Adrenal gland (tissue), 12 donors: ENCODE data around the gene SYTL3. TPM values are rescaled to one million over a fixed set of nuclear protein-coding genes. Genes with fewer than 3 reads are reported as not detected.

Experiments used
- DNase-seq, 7 donors: peaks; one replicate each; pipeline ENCODE4 v3.0.0-alpha.2; 2019 to 2020
- H3K27ac ChIP-seq, 5 donors: fragments of 200-600 bp; sonication (generic) in 4 of 5; 1 replicate in 3 of 5; 2 replicates in 2 of 5; pipeline versions ENCODE4 v1.5.1 to v1.8.0; 2016 to 2020; ENCODE audit warnings: mild to moderate bottlenecking in 1 of 5
- H3K27me3 ChIP-seq: fragments of 200-600 bp; 2 replicates; pipeline ENCODE4 v1.8.0; 2021
- H3K36me3 ChIP-seq, 2 donors: fragments of 200-600 bp; replicated peaks in 1 of 2; 1 replicate in 1 of 2; 2 replicates in 1 of 2; pipeline versions ENCODE4 v1.5.1 to v1.8.0; 2018 to 2022
- H3K4me1 ChIP-seq, 2 donors: fragments of 200-600 bp; replicated peaks in 1 of 2; 1 replicate in 1 of 2; 2 replicates in 1 of 2; pipeline versions ENCODE4 v1.5.1 to v1.8.0; 2018 to 2021
- H3K4me3 ChIP-seq, 4 donors: fragments of 200-600 bp; sonication (generic) in 3 of 4; one replicate each; pipeline ENCODE4 v1.5.1; 2016 to 2018
- H3K9me3 ChIP-seq, 3 donors: fragments of 200-600 bp; sonication (generic) in 1 of 3; replicated peaks in 1 of 3; 1 replicate in 2 of 3; 2 replicates in 1 of 3; pipeline versions ENCODE4 v1.5.1 to v1.8.0; 2016 to 2021
- CTCF ChIP-seq, 6 experiments: fragments of 450-650 bp in 4 of 6; fragments of 200-600 bp in 2 of 6; sonication (generic) in 1 of 6; IDR thresholded peaks; 1 replicate in 5 of 6; 2 replicates in 1 of 6; pipeline versions ENCODE4 v1.5.1 to v1.8.0; 2016 to 2021; ENCODE audit warnings: antibody characterized with exemption in 6 of 6, mild to moderate bottlenecking in 2 of 6, moderate library complexity in 1 of 6
- POLR2A ChIP-seq, 2 donors: fragments of 450-650 bp; IDR thresholded peaks; one replicate each; pipeline ENCODE4 v1.6.1; 2017; ENCODE audit warnings: antibody characterized with exemption in 2 of 2, mild to moderate bottlenecking in 2 of 2, moderate library complexity in 1 of 2
- WGBS, 4 donors: extraction: QIAGEN DNeasy Blood & Tissue Kit in 2 of 4; methylation state at CpG; one replicate each; pipeline versions ENCODE4 v1.1.5 to v1.1.7; 2013 to 2017; 5-methylcytosine and 5-hydroxymethylcytosine counted together
- intact Hi-C, 2 donors: fragments of 100-400 bp; cut with DNase I; formaldehyde crosslinking; loops; one replicate each; pipeline versions ENCODE4 v1.14.1 to v1.15.0; 2022 to 2023
- polyA plus RNA-seq, 3 donors: library from polyadenylated mRNA; stranded (reverse); fragments of 200-250 nt in 2 of 3; fragments of 350-450 nt in 1 of 3; fragmentation: Illumina TruSeq in 1 of 3; extraction: RNeasy Lipid Tissue Mini Kit (QIAGEN cat#74804) in 1 of 3; gene quantifications; one replicate each; pipeline ENCODE4 v1.2.3, GENCODE V29; 2013 to 2014
- total RNA-seq, 9 donors: library from RNA; depleted of rRNA in 4 of 9; stranded (reverse); fragments of >200 nt in 4 of 9; fragments of 120-200 nt in 1 of 9; fragmentation: NEBNext Ultra II Directional in 1 of 9; extraction: Animal tissue kit (Norgen Biotek cat#: 25700) in 1 of 9; gene quantifications; one replicate each; pipeline versions ENCODE4 v1.1.0 to v1.2.4, GENCODE V29; 2013 to 2023
- donor health status: healthy with polysubstance abuse.
- donor health status: Bipolar disorder and iron deficiency.
- donor health status: DM: yes; HTN: yes; CAD: no.
- donor health status: DM: no; HTN: no; CAD: no.
- donor health status: DM: no; HTN: no; CAD: no.
- donor health status: DM: yes; HTN: yes; CAD: no.

SYTL3 gene
- total and polyA plus RNA-seq, 12 donors, result 0.94 to 3.9 (median 2.1) TPM

- H3K36me3 ChIP-seq, result peaks cover 0 to 20% of the 10 kb centered on the region in 2 donors
- intact Hi-C loops, result no loop called here
- DNase-seq, result peak in 1 of 7 donors; percentile 18
Measured at GRCh38 chr6:158624684-158625682, 24.9 kb upstream of the SYTL3 start.

GRCh38 chr6:158625881-158626305, 24.0 kb upstream of the SYTL3 start:
- DNase-seq, result peak in 1 of 7 donors; percentile 20
- no peak for TF ChIP-seq POLR2A (IDR thresholded peaks at IDR 0.05)
- no peak for TF ChIP-seq CTCF (IDR thresholded peaks at IDR 0.05)
- Histone ChIP-seq H3K27ac (peak overlapping the region in 1 of 5 donors; percentile 17), H3K4me3 (no peak overlapping the region), H3K4me1 (peaks cover 0 to 6% of the 10 kb centered on the region in 2 donors), H3K36me3 (peaks cover 0 to 26% of the 10 kb centered on the region in 2 donors), H3K9me3 (no peaks in the 10 kb centered on the region), H3K27me3 (no peaks in the 10 kb centered on the region)
- intact Hi-C loops, result no loop called here
- WGBS, 4 donors, result 88 to 96% (median 91%) methylated on average over 13 to 15 of the region's 15 CpGs

More at GRCh38 chr6:158624684-158625682, 24.9 kb upstream of the SYTL3 start:
- H3K9me3 ChIP-seq, result no peaks in the 10 kb centered on the region
- no peak for TF ChIP-seq CTCF (IDR thresholded peaks at IDR 0.05)
- no peak for TF ChIP-seq POLR2A (IDR thresholded peaks at IDR 0.05)
- no peak overlapping the region for H3K4me3 ChIP-seq
- no peaks in the 10 kb centered on the region for H3K27me3 ChIP-seq
- peaks cover 0 to 4% of the 10 kb centered on the region in 2 donors for H3K4me1 ChIP-seq
- WGBS, 4 donors, result 91 to 99% (median 96%) methylated on average over 22 to 25 of the region's 25 CpGs
- H3K27ac ChIP-seq, result no peak overlapping the region

- peaks cover 0 to 32% of the 10 kb centered on the region in 2 donors for H3K36me3 ChIP-seq
- intact Hi-C loops, result no loop called here
- no peak overlapping the region for H3K4me3 ChIP-seq
- DNase-seq, result peak in 1 of 7 donors; percentile 12
- peak overlapping the region in 2 of 5 donors; percentile 17 to 27 for H3K27ac ChIP-seq
- no peak for TF ChIP-seq CTCF (IDR thresholded peaks at IDR 0.05)
- no peak for TF ChIP-seq POLR2A (IDR thresholded peaks at IDR 0.05)
- H3K9me3 ChIP-seq, result no peaks in the 10 kb centered on the region
- H3K4me1 ChIP-seq, result peaks cover 3 to 13% of the 10 kb centered on the region in 2 donors
- WGBS, 4 donors, result 84 to 92% (median 85%) methylated on average over 5 to 6 of the region's 6 CpGs
- no peaks in the 10 kb centered on the region for H3K27me3 ChIP-seq
Measured at GRCh38 chr6:158626360-158627167, 23.3 kb upstream of the SYTL3 start.
